HG03060 (cell line): ENCODE results near the gene KDM6A.
"Not testable (repeated sequence)": the region's sequence is repeated elsewhere in the genome, so short reads cannot be mapped to it uniquely, and the experiment has no call there.

Experiments
- ATAC-seq: cut with Tn5 transposase; IDR thresholded peaks from one replicate; pipeline ENCODE4 v1.9.1; 2021; ENCODE audit warnings: low read depth, moderate number of reproducible peaks; ENCODE audit not compliant: unreplicated experiment

KDM6A gene

GRCh38 chrX:45068569-45068968 lies 195.6 kb downstream of the KDM6A start:
- no peak for ATAC-seq

- no peak for ATAC-seq
Measured at GRCh38 chrX:45070116-45071007, 197.4 kb downstream of the KDM6A start.

GRCh38 chrX:45073011-45073410 lies 200.0 kb downstream of the KDM6A start:
- ATAC-seq, result not testable (repeated sequence)

- no peak for ATAC-seq
Measured at GRCh38 chrX:45077748-45078424, 204.9 kb downstream of the KDM6A start.

- no peak for ATAC-seq
Measured at GRCh38 chrX:45083314-45083713, 210.3 kb downstream of the KDM6A start.

- ATAC-seq, result no peak
Measured at GRCh38 chrX:45110494-45110893, 237.5 kb downstream of the KDM6A start.

GRCh38 chrX:45126158-45126557 lies 253.2 kb downstream of the KDM6A start:
- ATAC-seq, result no peak

- no peak for ATAC-seq
Measured at GRCh38 chrX:45128896-45129454, 256.0 kb downstream of the KDM6A start.

GRCh38 chrX:45133465-45133864 lies 260.5 kb downstream of the KDM6A start:
- no peak for ATAC-seq

- ATAC-seq, result no peak
Measured at GRCh38 chrX:45134315-45134731, 261.3 kb downstream of the KDM6A start.

- no peak for ATAC-seq
Measured at GRCh38 chrX:45134775-45135174, 261.8 kb downstream of the KDM6A start.

GRCh38 chrX:45135391-45136075 lies 262.5 kb downstream of the KDM6A start:
- ATAC-seq, result not testable (repeated sequence)

GRCh38 chrX:45137531-45137930 lies 264.5 kb downstream of the KDM6A start:
- no peak for ATAC-seq

- ATAC-seq, result no peak
Measured at GRCh38 chrX:45138525-45138924, 265.5 kb downstream of the KDM6A start.

GRCh38 chrX:45140812-45141211 lies 267.8 kb downstream of the KDM6A start:
- no peak for ATAC-seq

- no peak for ATAC-seq
Measured at GRCh38 chrX:45142185-45142584, 269.2 kb downstream of the KDM6A start.

GRCh38 chrX:45143455-45143854 lies 270.5 kb downstream of the KDM6A start:
- no peak for ATAC-seq

GRCh38 chrX:45145492-45146215 lies 272.7 kb downstream of the KDM6A start:
- no peak for ATAC-seq

GRCh38 chrX:45150821-45151220 lies 277.8 kb downstream of the KDM6A start:
- ATAC-seq, result no peak

GRCh38 chrX:45154033-45154360 lies 281.0 kb downstream of the KDM6A start:
- ATAC-seq, result no peak
